ENCODE data around the gene GPR161. TPM values are rescaled to one million over a fixed set of nuclear protein-coding genes. Genes with fewer than 3 reads are reported as not detected.

Gene GPR161
- total RNA-seq, 1 donor from 2014 or later, result 3.0 TPM

DNA sequence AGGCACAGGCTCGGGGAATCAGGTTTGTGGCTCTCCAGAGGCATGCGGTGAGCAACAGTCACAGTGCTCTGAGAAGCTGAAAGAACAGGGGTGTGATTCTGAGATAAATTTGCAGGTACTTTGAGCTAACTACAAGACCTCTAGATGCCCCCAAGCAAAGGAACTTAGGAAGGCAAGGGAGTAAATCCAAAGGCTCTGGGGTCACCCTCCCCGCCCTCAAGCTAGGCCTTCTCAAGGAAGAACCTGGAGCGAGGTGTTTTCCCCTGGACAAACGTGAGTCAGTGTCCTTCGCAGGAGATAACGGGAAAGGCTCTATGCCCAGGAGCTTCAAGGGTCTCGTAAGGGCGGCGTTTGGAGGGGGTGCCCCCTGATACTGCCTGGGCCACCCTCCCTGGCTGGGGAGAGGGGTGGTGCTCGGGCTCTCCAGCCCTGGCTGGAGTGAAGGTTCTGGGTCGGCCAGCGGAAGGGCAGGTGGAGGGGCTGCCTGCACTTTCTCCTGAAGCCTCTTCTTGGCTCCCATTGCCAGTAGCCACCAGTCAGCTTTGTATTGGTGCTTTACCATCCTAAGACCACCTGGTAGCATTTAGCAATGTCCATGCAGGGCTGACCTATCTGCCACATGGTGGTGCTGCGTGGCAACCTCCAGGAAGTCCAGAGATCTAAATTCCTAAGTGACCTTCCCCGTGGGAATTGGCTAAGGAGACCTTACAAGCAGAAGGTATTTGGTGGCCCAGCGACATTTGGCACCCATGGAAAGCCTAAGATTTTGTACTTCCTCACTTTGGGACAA lies 44.0 kb downstream of the GPR161 start:
- ATAC-seq (no peak), DNase-seq (ENCODE audit: missing footprints) (no peak)
- intact Hi-C loops (cut with DNase I), result loop anchor here (5.0 kb wide), 1 partner anchor 230 kb away; no protein-coding TSS in a partner anchor

DNA sequence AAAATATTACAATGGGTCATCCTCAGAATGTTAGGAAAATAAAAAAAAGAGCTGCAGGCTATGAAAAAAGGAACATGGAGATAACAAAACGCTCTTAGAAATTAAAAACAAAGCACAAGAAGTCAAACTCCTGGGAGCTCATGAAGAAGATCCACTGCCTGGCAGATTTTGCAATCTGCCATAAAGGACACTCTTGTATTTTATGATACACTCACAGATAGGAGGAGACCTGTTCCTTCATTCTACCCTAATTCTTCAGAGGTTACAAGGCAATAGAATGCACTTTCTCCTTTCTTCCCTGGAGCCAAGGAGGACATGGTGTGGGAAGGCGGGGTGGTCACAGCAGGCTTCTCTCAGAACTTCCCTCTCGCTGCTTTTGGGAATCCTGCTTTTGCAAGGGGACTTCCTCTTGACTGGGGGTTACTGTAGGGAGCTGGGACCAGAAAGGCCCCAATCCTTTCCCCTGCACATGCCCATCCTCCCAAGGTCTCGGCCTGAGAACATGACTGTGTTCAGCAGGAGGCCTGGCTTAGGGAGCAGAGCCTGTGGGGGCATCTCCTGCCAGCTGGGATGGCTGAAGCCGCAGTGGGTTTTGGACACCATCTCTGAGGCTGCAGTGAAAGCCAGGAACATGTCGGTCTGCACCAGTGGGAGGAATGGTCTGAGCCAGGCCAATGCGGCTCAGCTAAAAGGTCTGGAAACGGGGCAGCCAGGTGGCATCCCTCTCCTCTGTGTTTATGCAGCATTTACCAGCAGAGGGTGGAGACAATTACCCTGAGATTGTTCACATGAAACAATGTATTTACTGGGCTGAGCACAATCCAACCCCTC lies 44.8 kb downstream of the GPR161 start:
- ATAC-seq, result no peak
- no peak for DNase-seq (ENCODE audit: missing footprints)
- intact Hi-C loops (cut with DNase I), result loop anchor here (5.0 kb wide), 1 partner anchor 230 kb away; no protein-coding TSS in a partner anchor

DNA sequence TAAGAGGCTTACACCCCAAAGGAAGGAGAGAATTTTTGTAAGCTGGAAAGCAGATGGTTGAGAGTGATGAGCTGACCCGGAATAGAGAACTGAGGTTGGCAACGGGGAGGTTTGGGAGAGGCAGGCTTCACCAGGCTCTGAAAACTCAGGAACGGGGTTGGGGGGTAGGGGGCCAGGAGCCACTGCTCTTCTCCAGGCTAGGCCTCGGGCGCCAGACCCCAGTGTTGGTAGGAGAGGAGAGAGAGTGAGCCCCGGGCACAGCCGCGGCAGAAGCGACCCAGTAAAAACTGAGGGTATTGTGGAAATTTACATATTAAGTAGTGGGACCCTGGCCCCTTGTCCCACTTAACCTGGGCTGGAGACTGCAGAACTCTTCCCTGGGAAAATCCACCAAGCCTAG lies 45.7 kb downstream of the GPR161 start:
- ATAC-seq (no peak), DNase-seq (ENCODE audit: missing footprints) (no peak)
- intact Hi-C loops (cut with DNase I), result loop anchor here (5.0 kb wide), 1 partner anchor 231 kb away; no protein-coding TSS in a partner anchor

DNA sequence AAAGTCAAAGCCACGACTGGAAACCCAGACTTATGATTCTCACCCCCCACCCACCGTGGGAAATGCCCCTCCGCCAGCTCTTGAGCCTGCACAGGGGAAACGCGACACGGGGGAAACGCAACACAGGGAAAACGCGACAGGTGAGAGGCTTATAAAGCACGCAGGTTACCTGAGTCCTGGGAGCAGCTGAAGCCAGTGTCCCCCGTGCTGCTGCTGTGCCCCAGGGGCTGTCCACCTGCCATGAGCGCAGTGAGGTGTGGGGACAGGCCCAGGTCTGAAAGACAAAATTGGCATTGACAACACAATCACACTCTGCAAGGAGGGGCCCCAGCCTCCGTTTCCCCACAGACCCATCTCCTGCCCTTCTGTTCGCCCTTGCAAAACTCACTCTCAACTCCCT lies 46.3 kb downstream of the GPR161 start:
- DNase-seq (ENCODE audit: missing footprints) (no peak), ATAC-seq (no peak)
- intact Hi-C loops (cut with DNase I), result loop anchor here (5.0 kb wide), 1 partner anchor 232 kb away; no protein-coding TSS in a partner anchor

DNA sequence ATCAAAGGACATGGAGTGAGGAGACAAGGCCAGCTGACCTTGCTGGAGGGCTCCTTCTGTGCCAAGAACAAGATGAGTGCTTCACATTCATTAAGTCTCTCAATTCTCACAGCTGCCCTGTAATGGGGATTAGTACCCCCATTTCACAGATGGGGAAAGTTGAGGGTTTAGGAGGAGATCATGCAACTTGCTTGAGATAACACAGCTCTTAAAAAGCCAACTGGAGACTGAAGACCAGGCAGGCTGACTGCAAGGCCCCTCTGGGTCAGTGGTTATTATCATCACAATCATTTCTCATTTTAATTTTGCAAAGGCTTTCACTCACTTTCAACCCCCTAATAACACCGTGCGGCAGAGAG lies 46.8 kb downstream of the GPR161 start:
- intact Hi-C loops (cut with DNase I), result loop anchor here (5.0 to 10.0 kb wide), 3 partner anchors 155 to 295 kb away; partner anchors contain the start of genes DCAF6 and MPC2
- no peak for DNase-seq (ENCODE audit: missing footprints)
- ATAC-seq, result no peak

DNA sequence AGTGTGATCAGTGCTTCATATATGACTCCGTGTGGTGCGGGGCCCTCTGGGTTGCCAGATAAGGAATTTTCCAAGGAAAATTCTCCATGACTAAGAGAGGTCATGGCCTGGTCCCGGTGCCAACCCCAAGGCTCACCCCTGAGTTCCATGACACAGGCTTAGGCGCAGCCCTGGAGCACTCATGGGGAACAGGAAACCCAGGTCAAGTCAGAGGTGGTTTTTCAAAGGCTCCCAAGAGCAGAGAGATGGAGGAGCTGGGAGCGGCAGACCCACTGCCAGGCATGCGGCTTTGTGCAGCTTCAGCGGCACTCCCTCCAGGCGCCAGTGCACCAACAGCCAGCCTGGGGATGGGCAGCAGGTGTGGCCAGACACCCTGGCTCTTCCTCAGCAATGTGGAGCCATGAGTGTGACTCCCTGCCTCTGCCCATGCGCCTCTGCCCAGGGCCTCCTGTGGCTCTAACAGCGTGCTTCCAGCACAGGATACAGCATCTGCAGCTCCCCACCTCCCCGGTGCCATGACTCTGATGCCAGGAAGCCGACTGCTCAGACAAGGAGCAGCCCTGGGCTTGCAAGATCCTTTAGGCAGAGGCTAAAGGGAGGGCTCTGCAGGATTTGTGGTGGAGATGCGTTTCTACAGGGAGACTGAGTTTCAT lies 47.3 kb downstream of the GPR161 start:
- ATAC-seq (no peak), DNase-seq (ENCODE audit: missing footprints) (no peak)
- intact Hi-C loops (cut with DNase I), result loop anchor here (10.0 kb wide), 2 partner anchors 155 to 295 kb away; partner anchors contain the start of genes DCAF6 and MPC2

DNA sequence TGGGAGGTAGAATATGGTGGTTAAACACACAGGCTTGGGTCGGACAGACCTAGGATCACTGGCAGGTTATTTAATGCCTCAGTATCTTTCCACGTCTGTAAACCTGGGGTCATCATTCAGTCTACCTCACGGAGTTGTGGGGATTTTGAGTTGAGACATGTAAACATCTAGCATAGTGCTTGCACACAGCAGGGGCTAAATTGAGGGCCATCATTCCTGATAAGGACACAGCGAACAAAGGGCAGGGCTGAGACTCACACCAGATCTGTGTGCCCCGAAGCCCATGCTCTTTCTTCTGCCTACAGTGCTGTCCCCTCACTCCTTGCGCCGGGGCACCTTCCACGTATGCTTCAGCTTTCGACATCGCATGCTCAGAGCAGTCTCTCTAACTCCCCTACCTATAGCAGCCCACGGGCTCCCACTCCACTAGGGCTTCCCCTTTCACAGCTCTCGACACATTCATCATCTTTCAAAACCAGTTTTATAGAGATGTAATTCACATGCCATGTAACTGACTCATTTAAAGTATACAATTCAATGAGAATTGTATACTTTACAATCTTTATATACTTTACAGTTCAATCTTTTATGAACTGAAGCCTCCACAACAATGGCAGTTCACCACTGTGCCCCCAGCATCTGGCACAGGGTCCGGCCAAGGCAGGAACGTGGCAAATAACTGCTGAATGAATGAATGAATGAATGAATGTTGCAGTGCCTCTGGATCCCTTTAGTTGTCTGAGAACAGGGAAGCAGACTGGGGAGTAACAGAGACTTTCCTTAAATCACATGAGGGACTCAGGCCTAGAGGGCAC lies 48.0 kb downstream of the GPR161 start:
- DNase-seq (ENCODE audit: missing footprints) (no peak), ATAC-seq (no peak)
- intact Hi-C loops (cut with DNase I), result loop anchor here (10.0 kb wide), 2 partner anchors 154 to 294 kb away; partner anchors contain the start of genes DCAF6 and MPC2

DNA sequence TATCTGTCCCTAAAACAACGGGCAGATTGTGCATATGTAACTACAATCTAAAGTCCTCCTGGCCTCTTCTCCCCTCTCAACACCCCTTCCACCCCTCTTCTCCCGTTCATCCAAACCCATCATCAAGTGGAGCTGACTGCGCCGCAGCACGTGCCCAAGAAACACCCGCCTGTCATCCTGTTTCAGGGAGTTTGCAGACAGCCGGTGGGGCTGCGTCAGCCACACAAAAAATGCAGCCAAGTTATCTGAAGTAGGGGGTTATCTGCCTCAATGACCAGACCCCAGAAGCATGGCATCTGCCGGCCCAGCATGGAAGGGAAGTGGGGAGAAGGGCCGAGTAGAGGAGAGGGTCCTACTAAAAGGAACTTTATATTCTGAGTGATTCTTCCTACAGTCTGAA lies 49.0 kb downstream of the GPR161 start:
- ATAC-seq (no peak), DNase-seq (ENCODE audit: missing footprints) (no peak)
- intact Hi-C loops (cut with DNase I), result loop anchor here (10.0 kb wide), 2 partner anchors 153 to 293 kb away; partner anchors contain the start of genes DCAF6 and MPC2

DNA sequence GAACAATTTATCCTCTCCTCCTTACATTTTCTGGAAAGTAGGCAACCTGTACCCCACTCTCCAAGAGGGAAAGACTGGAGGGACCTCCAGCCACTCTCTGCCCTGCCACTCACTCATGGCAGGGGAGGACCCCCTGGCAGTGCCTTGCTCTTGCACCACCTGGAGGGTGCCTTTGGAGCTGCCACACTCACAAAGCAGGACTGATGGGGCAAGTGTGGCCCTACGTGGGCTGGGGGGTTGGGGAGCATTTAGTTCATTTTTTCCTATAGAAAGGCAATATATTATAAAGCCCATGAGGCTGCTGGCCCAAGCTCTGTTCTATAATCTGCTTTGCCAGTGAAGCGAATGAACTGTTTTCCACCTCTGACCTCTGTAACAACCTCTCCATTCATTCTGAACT lies 50.3 kb downstream of the GPR161 start:
- intact Hi-C loops (cut with DNase I), result loop anchor here (10.0 kb wide), 2 partner anchors 152 to 292 kb away; partner anchors contain the start of genes DCAF6 and MPC2
- DNase-seq (ENCODE audit: missing footprints) (no peak), ATAC-seq (no peak)

DNA sequence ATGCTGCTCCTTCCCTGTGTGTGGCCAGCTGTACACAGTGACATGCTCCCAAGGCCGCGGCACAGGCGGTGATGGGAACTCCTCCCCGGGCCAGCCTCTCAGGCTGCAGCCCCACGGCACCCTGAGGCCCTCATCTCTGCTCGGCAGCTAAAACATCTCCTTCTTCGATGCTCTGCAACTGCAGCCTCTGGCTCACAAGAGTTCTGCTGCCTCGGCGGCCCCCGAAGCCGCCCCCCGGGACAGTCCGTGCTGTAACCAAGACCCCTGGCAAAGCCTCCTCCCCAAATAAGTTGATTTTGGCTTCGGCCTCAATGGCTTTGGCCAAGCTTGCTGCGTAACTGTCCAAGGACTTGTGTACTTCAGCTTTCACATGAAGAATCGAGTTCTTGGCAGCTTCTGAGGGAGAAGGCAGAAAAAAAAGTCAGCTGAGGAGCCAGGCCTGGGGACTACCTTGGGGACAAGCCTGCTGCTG lies 51.3 kb downstream of the GPR161 start:
- peak; percentile 81 for ATAC-seq
- intact Hi-C loops (cut with DNase I), result loop anchor here (2.0 to 10.0 kb wide), 3 partner anchors 51 to 291 kb away; partner anchors contain the start of genes DCAF6, GPR161 and MPC2

DNA sequence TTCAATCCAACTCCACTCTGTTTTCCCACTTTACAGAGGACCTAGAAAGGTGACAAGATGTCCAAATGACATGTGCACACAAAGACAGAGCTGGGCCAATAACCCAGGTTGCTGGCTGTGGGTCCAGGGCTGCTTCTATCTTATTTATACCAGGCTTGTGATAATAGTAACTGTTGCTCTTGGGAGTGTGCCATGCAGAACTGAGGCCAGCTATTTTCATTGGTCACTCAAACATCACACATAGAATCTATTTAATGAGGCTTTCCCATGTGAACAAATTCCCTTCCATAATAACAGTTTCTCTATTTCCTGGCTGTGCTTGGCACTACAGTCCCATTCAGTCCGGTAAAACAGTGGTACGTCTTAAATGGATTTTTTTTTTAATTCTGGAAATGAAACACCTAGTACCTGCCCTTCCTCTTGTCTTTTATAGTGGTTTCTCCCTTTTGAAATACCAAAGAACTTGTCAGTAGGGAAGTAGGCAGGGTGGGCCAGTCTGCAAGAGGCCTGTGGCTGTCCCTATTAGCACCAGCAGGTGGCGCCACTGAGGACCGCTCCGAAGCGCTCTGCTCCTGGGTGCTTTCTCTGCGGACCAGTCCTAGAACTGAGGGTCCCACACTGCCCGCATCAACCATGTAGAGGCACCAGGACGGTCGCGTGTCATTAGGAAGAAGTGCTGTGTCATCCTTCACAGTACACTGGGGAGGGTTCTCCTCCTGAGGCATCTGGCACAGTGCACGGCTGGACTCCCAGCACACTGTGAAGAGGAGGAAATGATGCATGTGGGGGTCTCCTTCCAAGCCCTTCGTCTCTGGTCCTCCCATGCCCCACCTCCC lies 52.1 kb downstream of the GPR161 start:
- peak; percentile 51 for ATAC-seq
- DNase-seq (ENCODE audit: missing footprints), result peak; percentile 78
- intact Hi-C loops (cut with DNase I), result loop anchor here (2.0 to 10.0 kb wide), 3 partner anchors 52 to 290 kb away; partner anchors contain the start of genes DCAF6, GPR161 and MPC2

More for the DNA sequence above, 51.3 kb downstream of the GPR161 start:
- DNase-seq (ENCODE audit: missing footprints), result peak; percentile 87

DNA sequence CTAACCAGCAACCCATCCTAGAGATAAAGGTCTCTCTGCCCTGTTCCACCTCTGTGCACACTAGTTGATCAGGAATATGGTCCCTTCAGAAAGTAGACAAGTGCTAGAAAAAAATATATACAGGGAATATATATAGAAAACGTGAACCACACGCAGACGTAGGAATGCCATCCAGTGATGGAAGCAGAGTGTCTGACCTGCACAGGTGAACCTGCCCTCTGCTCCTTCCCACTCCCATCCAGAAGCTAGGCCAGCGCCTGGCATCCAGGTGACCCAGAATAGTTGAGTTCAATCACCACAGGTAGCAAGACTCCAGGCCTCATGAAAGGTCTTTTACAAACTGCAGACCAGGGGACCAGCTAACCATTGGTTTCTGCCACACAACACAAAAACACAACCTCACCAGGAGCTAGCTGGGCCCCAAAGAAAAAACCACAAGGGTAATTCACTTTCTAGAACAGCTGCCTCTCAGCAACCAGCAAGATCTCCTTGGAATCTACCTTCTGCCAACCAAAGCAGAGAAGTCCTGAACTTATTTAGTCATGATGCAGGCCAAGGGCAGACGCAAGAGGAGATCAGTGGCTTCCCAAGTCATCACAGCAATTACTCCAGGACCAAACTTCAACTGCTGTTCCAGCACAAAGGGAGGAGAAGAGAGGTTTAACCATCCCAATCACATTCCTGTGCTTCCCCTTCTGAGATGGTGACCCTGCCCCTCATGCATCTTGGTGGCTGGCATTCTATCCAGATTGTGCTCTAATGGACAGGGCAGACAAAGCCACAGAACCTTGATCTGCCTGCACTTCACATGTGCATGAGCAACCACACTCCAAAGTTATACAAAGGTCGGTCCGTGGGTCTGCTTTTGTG lies 53.0 kb downstream of the GPR161 start:
- intact Hi-C loops (cut with DNase I), result loop anchor here (2.0 to 10.0 kb wide), 3 partner anchors 53 to 289 kb away; partner anchors contain the start of genes DCAF6, GPR161 and MPC2
- no peak for ATAC-seq
- DNase-seq (ENCODE audit: missing footprints), result no peak

DNA sequence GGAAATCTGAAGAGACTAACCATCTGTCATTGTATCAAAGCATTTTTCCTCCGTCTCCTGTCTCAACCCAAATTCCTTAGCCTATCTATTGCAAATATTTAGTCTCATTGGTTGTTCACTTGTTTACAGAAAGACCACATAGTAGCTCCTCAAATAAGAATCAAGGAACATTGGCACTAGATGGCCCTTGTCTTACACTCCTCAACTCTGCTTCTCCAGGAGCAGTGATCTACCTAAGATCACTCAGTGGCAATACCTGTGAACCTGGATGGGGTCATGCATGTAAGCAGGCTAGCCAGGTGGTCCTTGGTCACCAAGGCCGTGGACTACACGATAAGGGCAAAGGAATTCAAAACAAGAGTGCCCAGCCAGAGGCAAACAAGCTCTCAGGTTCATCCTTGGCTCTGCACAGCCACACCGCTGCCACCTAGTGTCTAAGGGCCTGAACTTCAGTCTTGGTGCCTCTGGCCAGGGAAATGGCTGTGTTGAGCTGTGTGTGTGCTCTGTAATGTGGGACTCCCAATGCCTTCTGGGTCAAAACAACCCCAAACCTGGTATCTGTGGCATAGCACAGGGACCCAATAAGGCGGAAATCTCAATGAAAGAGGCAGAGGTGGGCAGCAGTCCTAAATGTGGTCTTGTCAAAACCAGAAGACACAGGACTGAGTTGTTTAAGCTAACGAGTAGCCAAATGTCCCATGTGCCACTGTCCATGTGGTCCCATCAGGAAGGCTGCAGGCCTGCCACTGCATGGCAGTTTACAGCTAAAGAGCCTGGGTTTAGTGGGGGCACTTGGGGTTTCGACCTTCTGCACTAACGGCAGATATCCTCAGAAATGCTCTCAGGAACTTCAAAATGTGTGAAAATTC lies 54.5 kb downstream of the GPR161 start:
- DNase-seq (ENCODE audit: missing footprints) (peak; percentile 76), ATAC-seq (peak; percentile 52)
- intact Hi-C loops (cut with DNase I), result loop anchor here (10.0 kb wide), 2 partner anchors 147 to 287 kb away; partner anchors contain the start of genes DCAF6 and MPC2

DNA sequence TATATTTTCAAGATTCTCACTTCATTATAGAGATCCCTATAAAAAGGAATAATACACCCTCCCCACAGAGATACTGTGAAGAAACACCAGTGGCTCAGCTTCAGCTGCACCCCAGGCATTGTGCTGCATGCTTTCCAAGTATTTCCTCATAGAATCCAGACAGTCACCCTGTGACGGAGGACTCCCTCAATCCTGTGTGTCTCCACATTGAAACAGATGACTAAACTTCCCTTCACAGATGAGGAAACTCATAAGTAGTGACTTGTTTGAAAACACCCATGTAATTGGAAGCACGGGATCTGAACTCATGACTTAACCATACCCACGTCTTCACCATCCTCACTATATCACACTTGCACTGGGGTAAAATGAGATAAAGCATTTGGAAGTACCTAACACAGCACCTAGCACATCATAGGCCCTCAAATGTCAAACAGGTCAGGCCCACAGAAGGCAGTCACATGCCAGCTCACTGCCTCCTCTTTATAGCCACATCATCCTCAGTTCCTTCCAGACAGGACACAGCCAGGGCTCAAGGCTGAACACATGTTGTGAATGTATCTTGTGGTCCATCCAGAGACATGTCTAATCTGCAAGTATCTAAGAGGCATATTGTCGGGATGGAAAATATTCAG lies 55.2 kb downstream of the GPR161 start:
- ATAC-seq (no peak), DNase-seq (ENCODE audit: missing footprints) (no peak)
- intact Hi-C loops (cut with DNase I), result loop anchor here (10.0 kb wide), 2 partner anchors 147 to 287 kb away; partner anchors contain the start of genes DCAF6 and MPC2
